Activated CD4-positive, alpha-beta T cell treated with anti-CD3 and anti-CD28 coated beads, Interleukin-2, amount 50 U/mL, for 48 hours (primary cell): Measurements from ENCODE around the gene NOS3.
A peak's percentile ranks its signal among the peaks of the same experiment; 100 is the strongest.

Experiments
- DNase-seq, 2 experiments: peaks; one replicate each; pipeline ENCODE4 v3.0.0-alpha.2; 2020

NOS3 gene

DNA sequence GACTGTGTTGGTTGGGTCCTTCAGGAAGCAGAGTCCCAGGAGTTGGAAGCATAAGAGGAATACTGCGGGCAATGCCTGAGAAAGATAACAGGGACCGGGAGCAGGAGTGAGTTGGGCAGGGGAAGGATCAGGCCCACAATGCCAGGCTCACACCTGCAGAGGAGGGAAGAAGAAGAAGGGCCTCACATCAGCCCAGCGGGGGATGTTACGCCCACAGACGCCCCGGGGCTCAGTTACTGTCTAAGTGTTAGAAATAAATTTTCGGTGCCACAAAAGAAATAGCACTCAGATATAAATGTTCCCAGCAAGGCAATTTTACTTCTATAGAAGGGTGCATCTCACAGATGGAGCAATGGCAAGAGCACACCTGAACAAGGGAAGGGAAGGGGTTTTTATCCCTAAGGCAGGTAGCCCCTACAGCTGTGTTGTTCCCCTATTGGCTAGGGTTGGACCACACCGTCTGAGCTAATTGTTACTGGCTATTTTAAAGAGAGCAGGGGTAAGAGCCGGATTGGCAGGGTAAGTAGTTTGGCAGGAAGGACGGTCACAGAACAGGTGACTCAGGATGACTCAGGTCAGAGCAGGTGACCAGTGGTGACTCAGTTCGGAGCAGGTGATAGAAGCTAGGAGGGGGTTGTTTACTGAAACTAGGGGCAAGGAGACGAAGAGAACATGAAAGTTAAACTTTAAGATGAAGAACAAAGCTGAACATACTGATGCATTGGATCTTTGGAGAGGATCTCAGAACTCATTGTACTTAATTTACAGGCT, at the start of gene NOS3:
Gene NOS3, plus strand, starts transcription at position 602 of the 771 bp plus-strand sequence. CDS start 2,787 bp downstream, outside the sequence.
- no peak for DNase-seq

GRCh38 chr7:150941351-150942000, 49.3 kb upstream of the NOS3 start:
- DNase-seq = no peak

DNA sequence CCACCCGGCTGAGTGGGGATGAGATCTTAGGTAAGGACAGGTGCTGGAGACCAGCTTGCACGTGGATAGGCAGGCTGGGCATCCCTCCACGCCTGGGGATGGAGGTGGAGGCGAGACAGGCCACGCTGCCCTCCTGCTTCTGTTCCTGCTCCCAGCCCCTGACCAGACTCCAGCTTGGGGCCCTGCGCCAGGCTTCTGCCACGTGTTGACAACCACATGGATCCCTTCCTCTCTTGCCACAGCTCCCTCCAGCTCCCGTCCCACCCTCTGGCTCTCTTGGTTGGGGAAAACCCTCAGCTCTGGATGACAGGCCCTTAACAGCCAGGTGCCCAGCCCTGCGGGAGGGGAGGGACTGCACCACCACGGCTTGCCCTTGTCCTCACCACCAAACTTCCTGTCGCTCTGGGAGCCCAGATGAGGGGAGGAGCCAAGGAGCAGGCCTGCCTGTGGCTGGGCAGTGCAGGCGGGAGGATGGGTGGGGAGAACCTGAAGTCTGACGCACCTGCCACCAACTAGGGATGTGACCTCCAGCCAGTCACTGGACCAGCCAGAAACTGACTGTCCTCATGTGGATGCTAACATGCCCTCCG, 48.7 kb upstream of the NOS3 start:
- peak; percentile 59 to 69 for DNase-seq

DNA sequence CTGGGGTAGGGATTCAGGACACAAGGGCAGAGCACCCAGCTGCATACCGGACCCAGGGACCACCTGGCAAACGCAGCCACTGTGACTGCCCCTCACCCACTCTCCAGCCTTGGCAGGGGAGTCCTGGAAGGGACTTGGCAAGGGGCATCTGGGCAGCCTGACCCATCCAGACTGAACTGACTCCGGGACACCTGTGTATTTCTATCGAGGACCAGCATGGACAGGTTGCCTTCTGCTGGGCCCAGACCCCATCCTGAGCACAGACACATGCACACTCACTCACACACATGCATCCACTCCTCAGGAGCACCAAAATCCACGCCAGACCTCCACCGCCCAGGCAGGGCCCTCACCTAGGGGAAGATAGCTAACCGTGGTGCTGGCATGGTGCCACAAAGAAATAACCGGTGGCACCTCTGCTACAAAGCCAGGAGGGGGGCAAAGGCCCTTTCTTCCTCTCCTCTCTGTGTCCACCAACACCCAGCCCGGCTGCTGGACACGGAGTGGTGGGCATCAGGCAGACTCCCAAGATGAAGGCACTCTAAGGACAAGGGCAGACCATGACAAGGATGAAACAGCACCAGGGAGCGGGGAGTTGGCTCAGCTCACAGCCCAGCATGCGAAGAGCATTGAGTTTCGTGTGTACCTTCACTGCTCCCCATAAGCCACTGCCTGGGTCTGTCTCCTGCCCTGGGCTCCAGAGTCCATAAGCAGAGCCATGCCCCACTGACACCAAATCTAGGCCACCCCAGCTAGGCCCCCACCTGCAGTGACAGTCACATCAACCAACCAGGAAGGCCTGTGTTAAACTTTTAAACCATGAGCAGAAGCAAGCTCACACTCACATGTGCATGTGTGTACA, 48.0 kb upstream of the NOS3 start:
- DNase-seq = no peak

GRCh38 chr7:150943453-150943814, 47.4 kb upstream of the NOS3 start:
- DNase-seq = no peak

GRCh38 chr7:150944066-150945042, 46.5 kb upstream of the NOS3 start:
- no peak for DNase-seq

DNA sequence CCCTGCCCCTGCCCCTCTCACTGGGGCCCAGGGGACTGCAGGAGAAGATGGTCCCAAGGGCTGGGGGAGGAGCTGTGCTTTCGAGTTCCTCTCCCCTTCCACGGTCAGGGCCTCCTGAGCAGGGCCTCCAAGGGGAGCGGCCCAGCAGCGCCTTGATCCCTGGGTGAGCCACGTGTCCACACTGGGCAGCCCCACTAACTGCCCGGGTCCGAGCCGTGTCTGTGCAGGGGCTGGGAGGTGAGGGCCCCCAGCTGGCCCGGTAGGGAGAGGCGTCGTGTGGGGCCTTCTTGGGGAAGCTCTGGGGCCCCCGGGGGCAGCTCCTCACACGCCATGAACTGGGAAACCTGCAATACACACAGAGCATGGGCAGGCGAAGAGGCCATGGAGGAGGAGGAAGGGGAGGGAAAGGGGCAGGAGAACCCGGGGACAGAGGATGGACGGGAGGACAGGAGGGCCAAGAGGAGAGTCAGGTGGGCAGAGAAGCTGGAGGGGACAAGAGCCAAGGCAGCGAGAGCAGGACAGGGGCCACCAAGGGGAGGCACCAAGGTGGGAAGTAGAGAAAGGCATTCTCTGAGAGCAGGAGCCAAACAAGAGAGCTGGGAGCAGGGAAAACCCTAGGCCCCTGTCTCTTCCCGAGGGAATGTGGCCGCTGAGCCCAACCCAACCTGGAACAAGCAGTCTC, 45.5 kb upstream of the NOS3 start:
- no peak for DNase-seq

DNA sequence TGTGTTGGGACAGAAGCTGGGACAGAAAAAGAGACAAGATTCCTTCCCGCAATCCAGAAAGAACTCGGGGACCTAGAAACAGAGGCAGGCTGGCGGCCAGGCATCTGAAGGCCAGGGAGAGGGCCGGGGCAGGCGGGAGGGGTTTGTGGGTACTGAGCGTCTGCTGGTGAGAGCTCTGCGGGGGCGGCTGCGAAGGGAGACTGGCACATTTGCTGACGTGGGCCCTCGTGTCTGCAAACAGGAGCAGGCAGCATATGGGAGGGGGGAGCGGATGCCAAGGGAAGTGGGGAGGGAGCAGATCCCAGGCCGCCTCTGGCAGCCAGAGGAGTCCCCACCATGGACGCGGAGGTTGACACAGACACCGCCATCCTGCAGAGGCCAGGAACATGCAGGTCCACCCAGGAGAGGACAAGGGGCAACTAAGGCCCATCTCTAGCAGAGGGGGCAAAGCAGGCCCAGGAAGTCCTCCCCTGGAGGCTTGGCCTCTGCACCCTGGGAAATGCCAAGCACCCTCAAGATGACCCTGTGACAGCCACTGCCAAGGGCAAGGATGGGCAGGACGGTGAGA, 44.9 kb upstream of the NOS3 start:
- no peak for DNase-seq

- no peak for DNase-seq
Measured at GRCh38 chr7:150946421-150947240, 44.2 kb upstream of the NOS3 start.

DNA sequence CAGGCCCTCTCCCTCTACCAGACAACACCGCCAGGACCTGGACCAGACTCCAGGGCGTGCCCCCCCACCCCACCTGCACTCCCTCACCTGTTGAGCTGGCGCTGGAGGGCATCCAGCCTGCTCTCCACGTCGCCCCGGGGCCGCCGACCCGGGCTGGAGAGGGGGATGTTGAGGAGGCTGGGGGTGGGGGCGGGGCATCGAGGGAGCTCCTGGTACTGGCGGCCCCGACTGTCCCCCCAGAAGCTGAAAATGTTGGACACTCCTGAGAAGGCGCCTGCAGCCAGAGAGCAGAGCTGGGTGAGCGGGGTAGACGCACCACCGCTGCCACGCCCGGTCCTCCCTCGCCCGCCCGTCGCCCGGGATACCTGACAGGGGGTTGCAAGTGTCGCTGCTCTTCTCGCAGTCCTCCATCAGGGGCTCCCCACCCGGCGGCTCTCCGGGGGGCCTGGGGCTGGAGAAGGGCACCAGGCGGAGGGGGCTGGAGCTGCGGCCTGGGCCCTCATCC, 43.5 kb upstream of the NOS3 start:
- no peak for DNase-seq

DNA sequence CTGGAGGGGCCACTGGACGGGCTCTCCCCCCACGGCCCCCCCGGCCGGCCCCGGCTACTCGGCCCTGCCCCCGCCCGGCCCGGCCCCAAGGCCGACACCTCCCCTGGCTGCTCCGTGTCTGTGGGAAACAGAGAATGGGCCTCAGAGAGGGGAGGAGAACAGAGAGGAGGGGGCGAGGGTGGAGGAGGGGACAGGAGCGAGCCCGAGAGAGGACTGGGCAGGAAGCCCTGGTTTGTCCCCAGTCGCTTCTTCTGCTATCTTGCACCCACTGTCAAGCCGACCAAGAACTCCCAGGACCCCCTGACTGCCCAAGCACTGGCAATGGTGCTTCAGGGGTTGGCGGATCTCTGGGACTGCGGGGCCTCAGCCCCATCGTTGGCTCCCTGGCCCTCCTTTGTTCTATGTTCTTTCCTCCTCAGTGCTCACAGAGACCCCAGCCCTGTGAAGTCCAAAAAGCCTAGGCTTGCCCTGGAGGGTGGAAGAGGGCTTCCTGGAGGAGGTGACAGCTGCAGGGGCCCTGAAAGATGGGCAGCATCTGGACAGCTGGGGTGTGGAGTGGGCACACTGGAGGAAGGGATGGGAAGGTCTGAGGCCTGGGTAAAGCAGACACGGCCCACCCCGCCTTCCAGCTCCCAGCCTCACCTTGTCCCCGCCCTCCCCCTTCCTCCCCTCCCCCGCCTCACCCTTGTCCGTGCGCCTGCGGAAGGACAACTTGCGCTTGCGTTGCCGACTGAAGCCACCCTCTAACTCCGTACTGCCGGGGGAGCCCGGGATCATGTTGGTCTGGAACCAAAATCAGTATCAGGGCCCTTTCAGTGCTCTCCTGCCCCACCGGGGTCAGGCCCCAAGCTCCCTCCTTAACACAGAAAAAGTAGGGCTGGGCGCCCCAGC, 42.8 kb upstream of the NOS3 start:
- no peak for DNase-seq

DNA sequence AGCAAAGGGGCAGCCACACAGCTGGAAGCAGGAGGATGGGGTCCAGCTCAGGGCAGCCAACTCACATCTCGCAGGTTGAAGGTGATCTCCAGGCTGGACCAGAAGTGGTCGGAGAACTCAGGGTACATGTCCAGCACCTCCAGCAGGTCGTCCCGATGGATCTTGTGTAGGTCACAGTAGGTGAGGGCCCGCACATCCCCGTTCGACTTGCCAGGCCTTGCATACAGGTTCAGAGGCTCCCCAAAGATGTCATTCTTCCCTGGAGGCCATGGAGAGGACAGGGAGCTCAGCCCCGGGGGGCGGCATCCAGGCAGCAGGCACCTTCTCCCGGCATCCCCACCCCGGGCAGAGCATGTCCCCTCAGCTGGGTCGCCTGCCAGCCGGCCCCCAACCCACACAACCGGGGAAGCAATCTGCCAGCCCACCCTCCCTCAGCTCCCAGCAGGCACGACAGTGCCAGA, 42.0 kb upstream of the NOS3 start:
- no peak for DNase-seq

GRCh38 chr7:150949564-150949963, 41.3 kb upstream of the NOS3 start:
- DNase-seq = no peak

DNA sequence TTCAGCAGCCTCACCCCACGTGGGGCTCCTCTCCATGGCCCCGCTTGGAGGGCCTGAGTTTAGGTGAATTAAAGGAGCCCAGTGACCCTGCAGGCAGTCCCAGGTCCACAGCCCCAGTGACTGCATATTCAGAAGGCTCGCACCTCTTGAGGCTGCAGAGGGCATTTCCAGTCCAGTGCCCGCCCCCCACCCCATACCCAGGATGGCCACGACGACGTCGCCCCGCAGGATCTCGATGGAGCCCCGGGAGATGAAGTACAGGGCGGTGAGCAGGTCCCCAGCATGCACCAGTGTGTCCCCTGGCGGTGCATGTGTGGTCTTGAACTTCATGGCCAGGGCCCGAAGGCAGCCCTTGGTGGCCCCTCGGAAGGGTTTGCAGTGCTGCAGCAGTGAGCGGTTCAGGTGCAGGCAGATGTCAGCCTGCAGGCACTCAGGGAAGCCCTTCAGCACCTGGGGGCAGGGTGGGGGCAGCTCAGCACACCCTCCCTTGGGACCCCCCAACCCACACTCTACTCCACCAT, 40.8 kb upstream of the NOS3 start:
- DNase-seq = no peak

- no peak for DNase-seq
Measured at GRCh38 chr7:150950496-150951180, 40.2 kb upstream of the NOS3 start.

- DNase-seq = no peak
Measured at GRCh38 chr7:150951181-150951520, 39.7 kb upstream of the NOS3 start.

DNA sequence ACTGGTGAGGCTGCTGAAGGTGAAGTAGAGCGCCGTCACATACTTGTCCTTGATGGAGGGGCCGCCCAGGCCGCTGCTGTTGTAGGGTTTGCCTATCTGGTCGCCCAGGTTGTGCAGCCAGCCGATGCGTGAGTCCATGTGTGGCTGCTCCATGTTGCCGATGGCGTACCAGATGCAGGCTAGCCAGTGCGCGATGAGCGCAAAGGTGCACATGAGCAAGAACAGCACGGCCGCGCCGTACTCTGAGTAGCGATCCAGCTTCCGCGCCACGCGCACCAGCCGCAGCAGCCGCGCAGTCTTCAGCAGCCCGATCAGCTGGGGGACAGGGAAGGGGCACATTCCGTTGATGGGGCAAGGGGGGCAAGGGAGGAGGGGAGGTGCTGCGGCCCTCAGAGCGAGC, 39.3 kb upstream of the NOS3 start:
- DNase-seq = no peak
